GM19023 (cell line): ENCODE measurements around the gene CPSF7.
"Not testable (repeated sequence)": the region's sequence is repeated elsewhere in the genome, so short reads cannot be mapped to it uniquely, and the experiment has no call there.

Experiments
- ATAC-seq: cut with Tn5 transposase; IDR thresholded peaks from one replicate; pipeline ENCODE4 v1.9.1; 2021; ENCODE audit warnings: mild to moderate bottlenecking, moderate library complexity; ENCODE audit not compliant: unreplicated experiment

The CPSF7 gene

DNA sequence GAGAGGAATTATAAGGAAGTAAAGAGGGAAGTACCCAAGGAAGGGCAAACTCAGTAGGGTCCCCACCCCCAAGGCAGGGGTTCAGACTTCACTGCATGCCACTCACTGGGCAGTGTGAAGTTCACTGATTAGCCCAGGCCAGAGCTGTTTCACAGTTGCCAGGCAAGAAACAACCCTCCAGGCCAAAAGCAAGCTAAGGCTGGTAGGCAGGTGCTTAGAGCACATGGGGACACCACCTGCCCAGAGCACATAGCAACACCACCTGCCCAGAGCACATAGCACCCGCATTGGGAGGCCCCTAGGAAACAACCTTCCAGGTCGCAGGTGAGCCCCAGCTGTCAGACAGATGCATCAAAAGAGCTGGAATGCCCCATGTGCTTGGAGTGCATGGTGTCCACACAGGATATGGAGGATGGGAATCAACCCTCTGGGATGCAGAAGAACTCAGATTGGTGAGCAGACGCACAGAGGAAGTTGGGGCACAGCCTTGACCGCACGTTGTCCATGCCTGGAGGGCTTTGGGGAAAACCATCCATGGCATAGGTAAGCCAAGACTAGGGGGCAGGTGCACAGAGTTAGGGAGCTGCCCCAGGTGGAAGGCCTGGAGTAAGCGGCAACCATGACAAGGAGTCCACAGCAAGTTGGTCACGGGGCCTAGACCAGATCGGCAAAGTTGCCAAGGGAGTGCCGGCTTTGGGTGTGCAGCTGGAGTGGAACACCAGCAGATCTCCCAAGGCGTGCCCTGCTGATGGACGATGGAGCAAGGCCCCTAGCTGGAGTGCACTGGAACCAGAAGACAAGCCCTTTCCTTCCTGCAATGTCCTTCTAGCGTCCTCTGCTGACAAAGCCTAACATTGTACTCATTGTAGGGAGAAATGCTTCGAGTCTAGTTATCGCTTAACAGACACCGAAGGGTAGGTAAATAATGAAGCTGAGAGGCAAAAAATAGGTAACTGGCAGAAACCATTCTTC is 45.2 kb downstream of the CPSF7 start:
- no peak for ATAC-seq

DNA sequence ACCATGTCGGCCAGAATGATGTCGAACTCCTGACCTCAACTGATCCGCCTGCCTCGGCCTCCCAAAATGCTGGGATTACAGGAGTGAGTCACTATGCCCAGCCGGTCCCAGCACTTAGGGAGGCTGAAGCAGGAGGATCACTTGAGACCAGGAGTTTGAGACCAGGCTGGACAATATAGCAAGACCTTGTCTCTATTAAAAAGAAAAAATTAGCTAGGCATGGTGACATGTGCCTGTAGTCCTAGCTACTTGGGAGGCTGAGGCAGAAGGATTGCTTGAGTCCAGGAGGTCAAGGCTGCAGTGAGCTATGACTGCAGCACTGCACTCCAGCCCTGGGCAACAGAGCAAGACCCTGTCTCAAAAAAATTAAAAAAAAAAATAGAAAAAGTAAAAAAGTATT is 45.9 kb downstream of the CPSF7 start:
- ATAC-seq, result not testable (repeated sequence)

DNA sequence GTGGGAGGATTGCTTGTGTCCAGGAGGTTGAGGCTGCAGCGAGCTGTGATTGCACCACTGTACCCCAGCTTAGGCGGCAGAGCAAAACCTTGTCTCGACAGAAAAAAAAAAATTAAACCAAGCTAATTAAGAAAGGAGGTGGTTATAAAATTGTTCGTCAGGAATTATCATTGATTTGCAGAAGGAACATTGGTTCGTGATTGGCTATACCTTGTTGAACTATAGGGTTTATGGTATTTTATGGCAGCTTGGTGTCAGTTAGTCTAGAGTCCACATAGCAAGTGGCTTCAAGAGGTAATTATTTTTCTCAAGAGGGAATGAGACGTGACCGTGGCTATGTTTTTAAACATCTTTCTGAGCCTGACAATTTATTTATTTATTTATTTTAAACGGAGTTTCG is 48.9 kb downstream of the CPSF7 start:
- ATAC-seq, result no peak

DNA sequence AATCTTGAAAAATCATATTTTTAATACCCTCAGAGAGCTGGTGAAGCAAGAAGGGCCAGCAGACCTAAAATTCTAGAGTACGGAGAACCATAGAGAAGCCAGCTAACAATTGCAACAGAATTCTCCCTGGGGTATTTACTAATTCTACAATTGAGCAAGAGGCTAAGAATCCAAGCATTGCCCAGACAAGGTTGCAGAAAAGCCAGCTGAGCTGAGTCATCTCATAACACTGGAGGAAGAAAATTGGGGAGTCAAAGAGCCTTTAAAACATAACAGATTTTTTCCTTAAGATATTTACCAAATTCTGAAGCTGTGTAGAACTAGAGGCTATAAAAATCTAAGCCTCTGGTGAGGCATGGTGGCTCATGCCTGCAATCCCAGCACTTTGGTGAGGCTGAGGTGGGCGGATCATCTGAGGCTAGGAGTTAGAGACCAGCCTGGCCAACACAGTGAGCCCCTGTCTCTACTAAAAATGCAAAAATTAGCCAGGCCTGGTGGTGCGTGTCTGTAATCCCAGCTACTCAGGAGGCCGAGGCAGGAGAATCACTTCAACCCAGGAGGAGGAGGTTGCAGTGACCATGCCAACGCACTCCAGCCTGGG is 51.0 kb downstream of the CPSF7 start:
- no peak for ATAC-seq

DNA sequence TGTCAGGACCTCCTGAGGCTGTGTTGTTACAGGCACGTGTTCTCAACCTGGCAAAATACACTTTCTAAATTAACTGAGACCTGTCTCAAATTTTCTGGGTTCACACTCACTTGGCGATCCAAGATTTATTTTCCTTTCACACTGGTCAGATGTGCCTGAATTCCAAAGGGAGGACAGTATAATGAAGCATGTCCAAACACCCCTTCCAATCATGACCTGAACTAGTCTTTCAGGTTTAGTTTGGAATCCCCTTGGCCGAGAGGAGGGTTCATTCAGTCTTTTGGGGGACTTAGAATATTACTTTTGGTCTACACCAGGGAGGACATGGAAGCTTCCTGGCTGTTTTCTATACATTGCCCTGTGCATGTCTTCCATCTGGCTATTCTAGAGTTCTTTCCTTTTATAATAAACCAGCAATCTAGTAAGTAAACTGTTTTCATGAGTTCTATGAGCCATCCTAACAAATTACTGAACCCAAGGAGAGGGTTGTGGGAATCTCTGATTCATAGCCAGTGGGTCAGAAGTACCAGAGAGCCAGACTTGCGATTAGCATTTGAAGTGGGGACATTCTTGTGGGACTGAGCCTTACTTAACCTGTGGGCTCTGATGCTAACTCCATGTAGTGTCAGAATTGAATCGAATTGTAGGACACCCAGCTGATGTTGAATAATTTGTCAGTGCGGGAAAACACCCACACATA is 52.2 kb downstream of the CPSF7 start:
- no peak for ATAC-seq

DNA sequence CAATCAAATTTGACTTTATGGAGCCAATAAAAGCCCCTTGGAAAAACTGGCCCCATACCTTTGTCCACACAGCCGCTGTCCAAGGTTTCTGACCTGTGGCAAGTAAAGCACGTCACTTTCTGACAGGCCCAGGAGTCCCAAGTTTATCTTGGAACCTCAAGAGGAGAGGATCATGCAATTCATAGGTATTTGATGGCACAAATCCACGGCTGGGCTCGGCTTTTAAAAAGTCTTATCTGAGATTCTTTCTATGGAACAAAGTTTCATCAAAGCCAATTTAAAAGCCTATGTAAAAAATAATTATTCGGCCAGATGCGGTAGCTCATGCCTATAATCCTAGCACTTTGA is 54.0 kb downstream of the CPSF7 start:
- no peak for ATAC-seq

DNA sequence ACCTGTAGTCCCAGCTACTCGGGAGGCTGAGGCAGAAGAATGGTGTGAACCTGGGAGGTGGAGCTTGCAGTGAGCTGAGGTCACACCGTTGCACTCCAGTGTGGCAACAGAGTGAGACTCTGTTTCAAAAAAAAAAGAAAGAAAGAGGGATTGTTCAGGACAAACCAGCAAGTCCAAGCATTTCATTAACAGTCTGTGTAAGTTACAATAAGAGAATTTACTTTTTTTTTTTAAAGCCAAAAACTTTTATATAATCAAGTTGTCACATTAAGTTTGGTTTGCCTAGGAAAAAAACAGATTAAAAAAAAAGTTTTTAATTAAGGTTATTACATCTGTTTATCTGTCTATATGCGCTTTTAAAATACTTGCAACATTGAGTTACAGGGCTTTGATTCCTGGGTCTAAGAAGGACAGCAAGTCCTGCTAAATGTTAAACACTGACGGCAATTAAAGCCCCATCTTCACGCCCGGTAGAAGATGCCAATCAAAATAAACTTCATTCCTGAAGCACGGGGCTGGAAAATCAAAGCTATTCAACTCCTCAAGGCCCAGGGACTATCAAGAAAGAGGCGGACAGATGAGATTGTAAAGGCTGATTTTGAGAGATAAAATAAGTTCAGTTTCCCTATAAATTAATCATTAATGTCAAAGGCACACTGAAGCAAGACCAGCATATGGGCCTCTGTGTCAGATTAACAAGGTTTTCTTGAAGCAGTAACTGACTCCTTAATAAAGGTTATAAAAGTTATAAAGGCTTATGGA is 56.9 kb downstream of the CPSF7 start:
- no peak for ATAC-seq

DNA sequence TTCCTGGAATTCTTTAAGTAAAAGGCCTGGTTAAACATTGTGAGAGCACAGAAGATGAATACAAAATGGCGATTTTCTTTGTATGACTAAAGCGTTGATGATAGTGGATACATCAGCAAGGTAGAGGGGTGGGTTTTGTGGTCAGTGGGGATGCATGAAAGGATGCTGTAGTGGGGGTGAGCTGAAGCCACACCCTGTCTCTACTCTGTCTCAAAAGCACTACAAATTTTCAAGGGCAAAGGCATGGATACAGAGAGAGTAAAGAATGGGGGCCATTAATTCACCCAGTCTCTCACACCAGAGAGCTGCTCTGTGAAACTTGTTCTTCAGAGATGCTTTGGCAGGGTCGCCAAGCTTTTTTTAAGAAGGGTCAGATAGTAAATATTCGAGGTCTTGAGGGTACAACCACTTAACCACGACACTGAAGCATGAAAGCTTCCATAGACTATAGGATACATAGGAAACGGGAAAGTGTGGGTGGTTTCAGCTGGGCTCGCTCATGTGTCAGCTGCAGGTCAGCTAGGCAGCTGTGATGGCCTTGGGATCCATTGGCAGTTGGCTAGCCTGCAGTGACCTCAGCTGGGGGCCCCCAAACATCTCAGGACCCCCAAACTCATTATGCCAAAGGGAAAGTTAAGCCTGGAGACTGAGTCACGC is 59.3 kb downstream of the CPSF7 start:
- no peak for ATAC-seq

DNA sequence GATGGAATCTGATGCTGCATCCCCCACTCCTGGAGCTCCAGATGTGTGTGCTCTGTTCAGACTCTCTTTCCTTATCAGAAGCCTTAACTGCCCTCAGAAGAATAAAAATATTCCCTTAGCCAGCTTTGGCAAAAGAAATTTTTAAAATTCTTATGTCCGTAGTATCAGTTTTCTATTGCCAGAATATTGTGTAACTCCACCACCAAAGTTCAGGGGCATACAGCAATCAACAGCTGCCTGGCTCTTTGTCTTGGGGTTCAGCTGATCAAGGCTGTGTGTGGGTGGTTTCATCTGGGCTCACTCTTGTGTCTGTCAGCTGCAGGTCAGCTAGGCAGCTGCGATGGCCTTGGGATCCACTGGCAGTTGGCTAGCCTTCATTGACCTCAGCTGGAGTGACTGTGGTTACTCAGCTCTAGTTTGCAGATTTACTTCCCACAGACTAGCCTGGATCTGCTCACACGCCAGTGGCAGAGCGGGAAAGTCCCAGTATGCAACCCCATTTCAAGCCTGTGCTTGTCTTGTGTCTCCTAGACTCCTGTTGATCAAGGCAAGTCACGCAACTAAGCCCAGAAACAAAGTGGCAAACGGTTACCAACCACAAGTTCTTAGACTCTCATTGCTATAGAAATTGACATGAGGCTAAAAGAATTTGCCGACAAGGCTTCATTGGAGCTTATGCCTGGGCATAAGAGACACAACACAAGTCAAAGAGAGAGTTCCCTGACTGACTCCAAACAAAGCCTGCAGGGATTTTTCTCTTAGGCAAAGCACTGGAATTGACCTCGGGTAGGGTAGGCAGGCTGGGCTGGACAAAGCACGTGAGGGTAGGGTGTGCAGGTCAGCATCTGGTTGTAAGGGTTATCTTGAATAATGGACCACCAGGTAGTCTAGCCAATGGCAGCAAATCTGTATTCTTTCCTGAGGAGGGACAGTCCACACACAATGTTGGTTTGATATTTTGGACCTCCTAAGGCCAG is 60.1 kb downstream of the CPSF7 start:
- ATAC-seq, result peak; percentile 63

DNA sequence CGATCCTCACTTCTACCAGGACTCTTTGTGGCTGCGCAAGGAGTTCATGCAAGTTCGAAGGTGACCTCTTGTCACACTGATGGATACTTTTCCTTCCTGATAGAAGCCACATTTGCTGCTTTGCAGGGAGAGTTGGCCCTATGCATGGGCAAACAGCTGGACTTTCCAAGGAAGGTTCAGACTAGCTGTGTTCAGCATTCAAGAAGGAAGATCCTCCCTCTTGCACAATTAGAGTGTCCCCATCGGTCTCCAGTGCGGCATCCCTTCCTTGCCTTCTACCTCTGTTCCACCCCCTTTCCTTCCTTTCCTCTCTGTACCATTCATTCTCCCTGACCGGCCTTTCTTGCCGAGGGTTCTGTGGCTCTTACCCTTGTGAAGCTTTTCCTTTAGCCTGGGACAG is 61.1 kb downstream of the CPSF7 start:
- no peak for ATAC-seq

DNA sequence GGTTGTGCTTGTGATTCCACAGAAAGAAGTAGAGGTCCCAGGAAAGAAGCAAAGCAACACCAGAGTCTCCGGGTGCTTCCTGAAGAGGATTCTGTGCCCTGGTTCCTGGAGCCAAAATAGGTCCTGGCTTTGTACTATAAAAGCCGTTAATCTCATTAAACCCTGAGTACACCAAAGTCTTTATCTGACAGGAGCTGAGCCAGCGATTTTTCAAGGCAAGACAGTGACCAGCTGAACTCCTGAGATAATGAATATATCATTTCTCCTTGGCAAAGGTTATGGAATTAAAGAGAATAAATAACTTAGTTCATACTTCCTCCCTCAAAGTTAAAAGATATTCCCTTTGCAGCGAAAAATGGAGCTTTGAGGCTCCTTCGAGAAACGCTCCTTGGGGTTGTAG is 62.4 kb downstream of the CPSF7 start:
- ATAC-seq, result no peak

DNA sequence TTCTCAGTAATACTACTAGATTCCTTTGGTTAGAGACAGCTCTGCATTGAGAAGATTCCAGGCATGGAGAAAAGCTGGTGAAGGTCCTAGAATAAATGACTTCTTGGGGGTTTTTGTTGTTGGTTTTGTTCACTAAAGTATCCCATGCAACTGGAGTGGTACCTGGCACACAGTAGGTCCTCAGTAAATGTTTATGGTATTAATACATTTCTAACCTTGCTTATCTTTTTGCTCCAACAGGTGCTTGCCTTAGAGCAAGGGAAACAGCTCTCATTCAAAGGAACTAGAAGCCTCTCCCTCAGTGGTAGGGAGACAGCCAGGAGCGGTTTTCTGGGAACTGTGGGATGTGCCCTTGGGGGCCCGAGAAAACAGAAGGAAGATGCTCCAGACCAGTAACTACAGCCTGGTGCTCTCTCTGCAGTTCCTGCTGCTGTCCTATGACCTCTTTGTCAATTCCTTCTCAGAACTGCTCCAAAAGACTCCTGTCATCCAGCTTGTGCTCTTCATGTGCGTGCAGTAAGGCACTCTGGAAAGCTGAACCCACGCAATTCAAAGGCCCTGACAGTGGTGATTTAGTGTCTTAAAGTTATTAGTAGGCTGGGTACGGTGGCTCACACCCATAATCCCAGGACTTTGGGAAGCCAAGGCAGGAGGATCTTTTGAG is 65.6 kb downstream of the CPSF7 start:
- ATAC-seq, result no peak

DNA sequence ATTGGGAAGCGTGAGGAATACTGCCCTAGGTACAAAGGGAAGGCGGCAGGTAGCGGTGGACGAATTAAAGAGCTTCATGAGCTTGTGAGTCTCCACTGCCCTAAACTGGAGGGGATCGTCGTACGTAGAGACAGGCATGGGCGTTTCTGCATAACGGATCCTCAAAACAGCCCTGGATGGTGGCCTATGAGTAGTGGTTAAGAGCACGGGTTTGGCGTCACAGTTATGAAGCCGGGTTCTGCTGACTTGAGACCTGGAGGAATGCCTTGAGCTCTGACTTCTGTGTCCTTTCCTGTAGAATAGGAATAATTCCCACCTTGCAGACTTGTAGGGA is 67.3 kb downstream of the CPSF7 start:
- no peak for ATAC-seq

DNA sequence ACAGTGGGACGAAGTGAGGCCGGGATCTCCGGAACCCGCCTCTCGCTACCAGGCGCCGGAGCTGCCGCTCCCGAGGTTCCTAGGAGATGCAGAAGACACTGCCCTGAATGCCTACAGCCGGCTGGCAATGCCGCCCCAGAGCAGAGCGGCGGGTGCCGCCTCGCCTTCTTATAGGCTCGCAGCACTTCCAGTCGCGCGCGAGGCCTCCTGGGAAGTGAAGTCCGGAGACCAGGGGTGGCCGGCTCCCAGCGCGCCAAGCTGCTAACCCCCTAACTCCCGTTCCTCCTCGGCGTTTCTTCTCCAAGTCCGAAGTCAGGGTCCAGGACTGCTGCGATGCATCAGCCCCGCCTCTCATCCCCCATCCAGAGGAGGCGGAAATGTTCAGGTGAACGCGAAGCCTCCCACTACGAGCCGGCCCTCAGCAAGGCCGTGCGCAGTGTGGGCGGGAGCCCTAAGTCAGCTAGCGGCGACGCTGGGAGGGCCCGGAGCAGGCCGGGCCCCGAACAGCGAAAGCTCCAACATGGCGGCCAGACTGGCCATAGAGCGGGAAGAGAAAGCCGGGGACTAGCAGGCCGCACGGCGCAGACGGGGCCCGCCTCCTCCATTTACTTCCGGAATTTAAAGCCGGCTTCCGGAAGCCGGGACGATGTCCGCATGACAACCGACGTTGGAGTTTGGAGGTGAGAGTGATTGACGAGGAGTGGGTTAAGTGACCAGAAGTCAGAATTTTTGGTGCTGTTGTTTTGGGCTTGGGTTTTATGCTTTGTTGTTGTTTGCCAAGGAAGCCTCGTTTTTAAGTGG is 67.8 kb downstream of the CPSF7 start, which contains the start of the genes CYB561A3 and TMEM138:
Gene CYB561A3, minus strand, starts transcription at position 142 of the 801 bp plus-strand sequence. CDS start 5,169 bp downstream, outside the sequence.
Gene TMEM138, plus strand, starts transcription at position 634 of the 801 bp plus-strand sequence. CDS start 2,017 bp downstream, outside the sequence.
- ATAC-seq, result peak; percentile 87

DNA sequence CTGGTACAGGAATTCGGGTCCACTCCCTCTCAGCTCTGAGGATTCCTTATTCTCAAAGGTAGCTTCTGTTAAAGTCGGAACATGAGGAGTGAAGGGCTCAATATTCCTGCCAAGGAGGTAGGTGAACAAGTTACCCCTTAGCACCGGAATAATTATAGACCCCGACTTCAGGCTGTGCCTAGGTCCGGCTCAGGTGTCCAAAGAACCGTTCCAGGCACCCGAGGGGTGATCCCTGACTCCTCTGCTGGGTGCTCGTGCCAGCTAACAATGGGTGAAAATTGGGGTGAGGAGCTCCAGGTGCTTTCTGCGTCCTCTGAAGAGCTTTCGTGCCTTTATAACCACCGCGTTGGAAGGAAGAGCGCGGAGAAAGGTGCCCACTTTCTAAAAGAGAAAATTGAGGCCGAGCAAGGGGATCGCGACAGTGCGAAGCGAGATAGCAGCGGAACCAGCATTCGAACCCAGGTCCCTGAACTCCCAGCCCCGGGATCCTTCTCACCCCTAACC is 68.5 kb downstream of the CPSF7 start:
- ATAC-seq, result no peak

DNA sequence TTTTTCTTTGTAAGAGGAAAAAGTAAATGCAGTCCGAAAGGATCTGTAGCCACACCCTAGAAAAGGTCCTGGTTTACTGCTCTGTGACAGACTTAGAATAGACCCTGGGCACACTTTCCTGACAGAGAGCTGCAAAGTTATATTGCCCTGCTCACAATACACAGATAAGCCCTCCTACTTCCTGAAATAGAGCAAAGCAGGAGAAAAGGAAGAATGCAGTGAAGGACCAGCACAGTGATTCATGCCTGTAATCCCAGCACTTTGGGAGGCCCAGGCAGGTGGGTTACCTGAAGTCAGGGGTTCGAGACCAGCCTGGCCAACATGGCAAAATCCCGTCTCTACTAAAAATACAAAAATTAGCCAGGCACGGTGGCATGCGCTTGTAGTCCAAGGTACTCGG is 70.3 kb downstream of the CPSF7 start:
- ATAC-seq, result no peak

DNA sequence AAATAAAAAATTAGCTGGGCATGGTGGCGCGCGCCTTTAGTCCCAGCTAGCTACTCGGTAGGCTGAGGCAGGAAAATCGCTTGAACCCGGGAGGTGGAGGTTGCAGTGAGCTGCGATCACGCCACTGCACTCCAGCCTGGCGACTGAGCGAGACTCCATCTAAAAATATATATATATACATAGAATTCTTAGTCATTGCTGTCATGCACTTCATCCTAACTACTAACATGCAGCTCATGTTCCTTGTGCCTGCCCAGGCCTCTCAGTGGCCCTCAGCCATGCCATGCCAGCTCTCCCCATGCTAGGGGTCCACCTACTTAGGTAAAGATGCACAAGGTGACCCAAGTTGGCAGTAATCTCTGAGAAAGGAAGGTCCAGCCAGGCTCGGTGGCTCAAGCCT is 71.2 kb downstream of the CPSF7 start:
- ATAC-seq, result no peak

DNA sequence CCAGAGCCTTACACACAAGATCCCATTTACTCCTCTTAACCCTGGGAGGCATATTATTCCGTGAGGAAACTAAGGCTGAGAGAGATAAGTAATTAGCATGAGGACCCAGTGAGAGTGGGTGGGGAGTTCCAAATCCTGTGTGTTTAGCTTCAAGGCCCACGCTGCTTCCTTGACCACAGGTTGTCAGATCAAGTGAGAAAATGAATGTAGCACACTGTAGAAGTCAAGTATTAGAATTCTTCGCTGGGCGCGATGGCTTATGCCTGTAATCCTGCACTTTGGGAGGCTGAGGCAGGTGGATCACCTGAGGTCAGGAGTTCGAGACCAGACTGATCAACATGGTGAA is 71.9 kb downstream of the CPSF7 start:
- no peak for ATAC-seq
